Activated T-cell treated with anti-CD3 and anti-CD28 coated beads, Interleukin-2, amount 50 U/mL, for 1 hour (primary cell): ENCODE measurements around the gene ARMC6.
"Not testable (repeated sequence)": the region's sequence is repeated elsewhere in the genome, so short reads cannot be mapped to it uniquely, and the experiment has no call there.

Source experiments
- DNase-seq: peaks from one replicate; pipeline ENCODE4 v3.0.0-alpha.2; 2020

Gene ARMC6

DNA sequence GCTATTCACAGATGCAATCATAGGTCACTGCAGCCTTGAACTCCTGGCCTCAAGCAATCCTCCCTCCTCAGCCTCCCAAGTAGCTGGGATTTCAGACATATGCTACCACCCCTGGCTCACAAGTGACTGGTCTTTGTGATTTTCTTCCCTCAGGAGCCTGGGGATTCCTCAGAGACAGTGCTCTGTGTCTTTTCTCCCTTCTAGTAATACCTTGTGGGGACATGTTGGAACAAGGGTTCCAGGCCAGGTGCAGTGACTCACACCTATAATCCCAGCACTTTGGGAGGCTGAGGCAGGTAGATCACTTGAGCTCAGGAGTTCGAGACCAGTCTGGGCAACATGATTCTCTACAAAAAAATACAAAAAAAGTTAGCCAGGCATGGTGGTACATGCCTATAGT is 10.0 kb upstream of the ARMC6 start:
- DNase-seq: not testable (repeated sequence)

DNA sequence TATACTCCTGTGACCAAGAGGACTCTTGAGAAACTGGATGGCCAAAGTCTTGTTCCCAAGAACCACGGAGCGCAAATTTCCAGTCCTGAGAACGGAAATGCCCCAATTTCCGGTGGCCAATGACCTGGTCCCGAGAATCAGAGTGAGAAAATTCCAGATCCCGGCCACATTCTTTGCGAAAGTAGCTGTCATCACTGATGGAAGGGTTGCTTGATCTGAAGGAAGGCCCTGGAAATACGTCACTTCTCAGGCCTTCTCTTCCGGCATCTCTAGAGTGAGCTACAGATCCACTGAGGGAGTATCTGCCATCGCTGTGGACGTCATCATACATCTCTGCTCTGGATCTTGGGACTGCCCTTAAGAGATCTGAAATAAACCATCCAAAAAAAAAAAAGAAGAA is 7.5 kb upstream of the ARMC6 start:
- no peak for DNase-seq

DNA sequence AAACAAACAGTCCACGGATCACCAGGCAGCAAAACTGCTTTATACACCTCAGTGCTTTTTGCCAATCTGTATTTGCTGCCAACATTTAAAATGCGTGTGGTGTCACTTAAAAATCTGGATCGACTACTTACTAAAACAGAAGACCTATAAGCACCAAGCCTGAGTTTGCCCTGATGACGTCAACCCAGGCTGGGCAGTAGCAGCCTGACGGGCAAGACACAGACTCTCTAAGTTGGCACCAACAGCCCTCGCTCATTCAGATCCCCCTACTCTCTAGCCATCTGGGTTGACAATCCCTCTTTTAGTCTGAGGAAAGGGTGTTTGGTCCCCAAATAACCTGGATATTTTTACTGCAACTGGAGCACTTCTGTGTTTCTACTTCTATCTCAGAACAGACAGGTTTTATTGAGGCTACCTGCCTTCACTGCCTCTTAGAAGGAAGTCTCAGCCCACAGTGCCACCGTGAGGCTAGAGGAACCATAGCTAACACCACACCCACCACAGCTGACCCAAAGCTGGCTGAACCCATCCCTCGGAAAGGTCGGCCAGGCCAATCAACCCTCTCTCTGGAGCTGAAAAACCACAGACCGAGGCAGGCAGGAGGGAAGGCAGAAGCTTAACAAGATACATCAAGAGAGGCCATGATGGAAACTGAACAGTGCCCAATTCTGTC is 7.0 kb upstream of the ARMC6 start:
- no peak for DNase-seq

DNA sequence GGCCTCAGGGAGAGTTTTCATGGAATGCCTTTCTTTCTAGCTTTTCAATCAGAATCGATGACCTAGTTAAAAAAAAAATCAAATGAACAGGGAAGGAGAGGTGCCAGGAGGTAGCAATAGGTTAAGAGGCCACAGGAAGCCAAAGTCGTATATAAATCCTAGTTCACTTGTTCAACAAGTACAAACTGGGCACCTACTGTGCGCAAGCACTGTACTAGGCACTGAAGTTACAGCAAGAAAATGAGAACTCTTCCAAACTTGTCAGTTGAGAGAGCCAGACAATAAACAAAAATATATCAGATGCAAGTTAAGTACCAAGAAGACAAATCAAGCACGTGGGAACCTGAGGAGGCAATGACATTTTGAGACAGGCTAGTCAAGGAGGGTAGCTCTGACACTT is 6.2 kb upstream of the ARMC6 start:
- no peak for DNase-seq

GRCh38 chr19:19028526-19028925 is 4.9 kb upstream of the ARMC6 start:
- no peak for DNase-seq

- DNase-seq: no peak
Measured at GRCh38 chr19:19031891-19032290, 1.5 kb upstream of the ARMC6 start.

DNA sequence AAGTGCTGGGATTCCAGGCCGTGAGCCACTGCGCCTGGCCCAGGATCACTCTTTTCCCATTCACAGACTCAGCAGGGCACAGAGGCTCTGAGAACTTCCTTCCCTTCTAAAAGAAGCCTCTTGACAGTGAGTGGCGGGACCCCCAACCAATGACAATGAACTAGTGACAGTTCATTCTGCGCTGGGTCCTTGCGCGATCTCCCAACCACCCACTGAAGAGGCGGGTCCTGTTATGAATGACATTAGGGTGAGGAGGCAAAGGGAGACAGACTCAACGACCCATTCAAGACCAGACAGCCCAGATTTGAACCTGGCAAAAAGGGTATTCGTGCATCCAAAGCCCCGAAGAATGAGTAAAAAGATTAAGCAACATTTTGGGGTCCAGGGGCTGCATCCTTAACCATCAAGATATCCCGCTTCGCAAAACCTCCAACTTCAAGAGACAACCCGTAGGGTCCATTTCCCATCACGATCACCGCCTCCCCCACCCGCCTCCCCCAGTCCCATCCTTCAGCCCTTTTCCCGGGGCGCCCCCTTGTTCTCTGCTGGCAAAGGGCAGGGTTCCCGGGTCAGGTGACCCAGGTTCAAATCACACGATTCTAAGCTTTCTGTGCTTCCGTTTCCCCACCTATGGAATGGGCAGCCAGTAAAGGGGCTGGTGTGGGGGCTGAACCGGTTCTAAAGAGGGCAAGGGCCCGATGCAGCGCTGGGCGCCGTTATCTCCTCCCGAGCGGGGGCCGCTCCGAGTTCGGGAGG is 805 bp upstream of the ARMC6 start:
- DNase-seq: peak; percentile 70

DNA sequence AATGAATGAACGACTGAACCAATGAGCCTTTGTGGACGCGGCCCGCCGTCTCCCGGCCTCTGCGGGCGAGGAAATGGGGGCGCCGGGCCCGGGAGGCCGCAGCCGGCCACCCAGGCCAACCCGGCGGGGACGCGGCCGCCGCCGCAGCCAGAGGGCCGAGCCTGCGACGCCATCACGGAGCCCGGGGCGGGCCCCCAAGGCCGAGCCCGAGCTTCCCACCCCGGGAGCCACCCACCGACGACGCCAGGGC is 302 bp upstream of the ARMC6 start:
- DNase-seq: no peak

DNA sequence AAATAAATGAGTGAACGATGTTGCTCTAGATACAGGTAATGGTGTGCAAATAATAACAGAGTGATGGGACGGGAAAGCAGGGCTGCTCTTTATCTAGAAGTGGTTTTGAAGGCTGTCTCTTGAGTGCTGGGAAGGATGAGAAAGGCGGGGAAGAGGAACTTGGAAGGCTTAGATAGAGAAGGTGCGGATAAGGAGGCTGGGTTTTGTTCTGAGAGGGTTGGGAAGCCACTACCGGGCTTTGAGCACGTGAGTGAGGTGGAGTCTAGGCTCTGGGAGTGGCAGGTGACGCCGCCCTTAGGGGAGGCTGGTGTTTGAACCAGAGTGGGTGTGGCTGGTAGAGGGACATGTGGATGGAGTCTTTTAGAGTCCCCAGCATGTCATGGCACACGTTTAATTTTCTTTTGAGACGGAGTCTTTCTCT is 811 bp downstream of the ARMC6 start:
- DNase-seq: peak; percentile 59

- DNase-seq: no peak
Measured at GRCh38 chr19:19039901-19040300, 6.5 kb downstream of the ARMC6 start.

- no peak for DNase-seq
Measured at GRCh38 chr19:19040417-19040816, 7.0 kb downstream of the ARMC6 start.

DNA sequence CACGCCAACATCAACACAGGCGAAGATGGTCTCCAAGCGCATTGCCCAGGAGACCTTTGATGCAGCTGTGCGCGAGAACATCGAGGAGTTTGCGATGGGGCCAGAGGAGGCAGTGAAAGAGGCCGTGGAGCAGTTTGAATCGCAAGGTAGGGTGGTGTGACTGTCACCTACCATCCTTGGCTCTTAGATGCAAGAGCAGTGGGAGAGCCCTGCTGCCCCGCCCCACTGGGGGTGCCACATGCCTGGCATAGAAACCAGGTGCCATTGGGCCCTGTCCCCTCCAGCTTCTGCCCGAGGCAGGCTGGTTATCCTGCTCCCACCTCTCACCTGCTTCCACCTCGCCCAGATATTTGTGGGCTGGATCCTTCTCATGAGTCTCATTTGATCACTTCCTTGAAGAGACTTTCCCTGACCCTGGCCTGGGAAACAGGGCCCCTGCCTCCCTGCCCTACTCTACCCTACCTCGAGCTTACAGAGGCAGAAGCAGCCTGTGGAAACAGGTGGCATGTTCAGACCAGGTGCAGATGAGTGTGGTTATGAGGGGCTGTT is 9.4 kb downstream of the ARMC6 start:
- DNase-seq: no peak

GRCh38 chr19:19043481-19043880 is 10.1 kb downstream of the ARMC6 start:
- no peak for DNase-seq

- DNase-seq: no peak
Measured at GRCh38 chr19:19043881-19044280, 10.5 kb downstream of the ARMC6 start.

DNA sequence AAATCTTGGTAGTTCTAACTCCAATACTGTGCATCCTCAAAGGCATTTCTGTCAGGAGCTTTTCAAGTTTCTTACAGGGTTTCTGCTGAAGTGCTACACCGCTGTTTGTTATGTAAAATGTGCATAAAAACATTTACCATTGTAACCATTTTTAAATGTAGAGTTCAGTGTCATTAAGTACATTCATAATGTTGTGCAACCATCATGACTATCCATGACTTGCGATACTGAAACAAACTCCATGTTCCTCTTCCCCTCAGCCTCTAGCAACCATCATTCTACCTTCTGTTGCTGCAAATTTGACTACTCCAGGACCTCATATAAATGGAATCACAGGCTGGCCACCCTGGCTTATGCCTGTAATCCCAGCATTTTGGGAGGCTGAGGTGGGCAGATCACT is 16.0 kb downstream of the ARMC6 start:
- DNase-seq: no peak

- DNase-seq: no peak
Measured at GRCh38 chr19:19050104-19050503, 16.7 kb downstream of the ARMC6 start.

GRCh38 chr19:19050731-19051130 is 17.3 kb downstream of the ARMC6 start:
- DNase-seq: no peak

- DNase-seq: no peak
Measured at GRCh38 chr19:19051478-19052213, 18.2 kb downstream of the ARMC6 start.

- DNase-seq: no peak
Measured at GRCh38 chr19:19052921-19053320, 19.5 kb downstream of the ARMC6 start.

- DNase-seq: peak; percentile 68
Measured at GRCh38 chr19:19053508-19054314, 20.3 kb downstream of the ARMC6 start.

- DNase-seq: no peak
Measured at GRCh38 chr19:19054315-19054938, 21.0 kb downstream of the ARMC6 start.

DNA sequence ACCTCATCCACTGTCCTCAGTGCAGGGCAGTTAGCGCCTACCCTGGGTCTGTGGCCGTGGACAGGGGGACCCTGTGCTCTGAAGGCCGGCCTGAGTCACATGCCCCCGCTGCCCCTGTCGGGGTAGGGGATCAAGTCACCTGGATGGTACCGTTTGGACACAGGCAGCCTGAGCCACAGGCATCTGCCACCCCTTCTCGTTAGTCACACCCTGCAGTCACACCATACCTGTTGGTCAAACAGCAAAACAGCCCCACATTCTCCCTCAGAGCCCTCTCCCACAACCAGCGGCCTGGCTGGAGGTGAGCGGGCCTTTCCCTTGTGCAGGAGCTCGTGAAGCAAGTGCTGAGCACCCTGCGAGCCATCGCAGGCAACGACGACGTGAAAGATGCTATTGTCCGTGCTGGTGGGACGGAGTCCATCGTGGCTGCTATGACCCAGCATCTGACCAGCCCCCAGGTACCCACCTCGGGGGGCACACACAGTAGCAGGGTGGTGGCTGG is 21.6 kb downstream of the ARMC6 start:
- DNase-seq: no peak
